Measurements from ENCODE around the gene DROSHA.

Gene DROSHA

GRCh38 chr5:31556461-31556860, 24.6 kb upstream of the DROSHA start:
- peaks cover 3% of the 10 kb centered on the region; the same call in 1 of the 2 replicates for H3K36me3 ChIP-seq (replicated peaks; ENCODE audit: insufficient read depth, low read length)
- no peak overlapping the region for H3K9ac ChIP-seq (ENCODE audit: low read length)
- no peaks in the 10 kb centered on the region for H3K9me2 ChIP-seq (replicated peaks; ENCODE audit: insufficient read depth, low read length)
- H3K79me2 ChIP-seq (ENCODE audit: low read length) = no peaks in the 10 kb centered on the region
- H4K20me1 ChIP-seq (ENCODE audit: insufficient read depth, low read length) = no peaks in the 10 kb centered on the region
- no peaks in the 10 kb centered on the region for H3K9me3 ChIP-seq (replicated peaks; ENCODE audit: insufficient read depth, low read length)
- no peak overlapping the region for H3K4me3 ChIP-seq (ENCODE audit: low read length)
- no peak for TF ChIP-seq EZH2phosphoT487 (IDR thresholded peaks at IDR 0.05; ENCODE audit: low read length)
- no peak for TF ChIP-seq CTCF (IDR thresholded peaks at IDR 0.05; ENCODE audit: low read length)
- no peak for TF ChIP-seq EZH2 (optimal IDR thresholded peaks at IDR 0.05; ENCODE audit: low read depth, low read length)
- H3F3A ChIP-seq (ENCODE audit: insufficient read depth, low read length) = no peaks in the 10 kb centered on the region
- H3K4me1 ChIP-seq (ENCODE audit: low read length) = no peaks in the 10 kb centered on the region
- no peaks in the 10 kb centered on the region for H3K27me3 ChIP-seq (replicated peaks; ENCODE audit: insufficient read depth, low read length)
- DNase-seq = no peak
- H3K4me2 ChIP-seq (ENCODE audit: low read depth, low read length) = no peak overlapping the region
- H3K27ac ChIP-seq (ENCODE audit: low read length) = no peak overlapping the region
- no peak overlapping the region for H2AFZ ChIP-seq (ENCODE audit: low read length)

GRCh38 chr5:31554552-31554951, 22.7 kb upstream of the DROSHA start:
- Histone ChIP-seq H3K27ac (ENCODE audit: low read length) (no peak overlapping the region), H3F3A (ENCODE audit: insufficient read depth, low read length) (no peaks in the 10 kb centered on the region), H4K20me1 (ENCODE audit: insufficient read depth, low read length) (no peaks in the 10 kb centered on the region), H2AFZ (ENCODE audit: low read length) (no peak overlapping the region), H3K9me3 (replicated peaks; ENCODE audit: insufficient read depth, low read length) (no peaks in the 10 kb centered on the region), H3K4me1 (ENCODE audit: low read length) (no peaks in the 10 kb centered on the region), H3K4me3 (ENCODE audit: low read length) (no peak overlapping the region), H3K9me2 (replicated peaks; ENCODE audit: insufficient read depth, low read length) (no peaks in the 10 kb centered on the region), H3K27me3 (replicated peaks; ENCODE audit: insufficient read depth, low read length) (no peaks in the 10 kb centered on the region), H3K36me3 (replicated peaks; ENCODE audit: insufficient read depth, low read length) (peaks cover 3% of the 10 kb centered on the region; the same call in 1 of the 2 replicates), H3K79me2 (ENCODE audit: low read length) (no peaks in the 10 kb centered on the region), H3K9ac (ENCODE audit: low read length) (no peak overlapping the region), H3K4me2 (ENCODE audit: low read depth, low read length) (no peak overlapping the region)
- no peak for TF ChIP-seq EZH2phosphoT487 (IDR thresholded peaks at IDR 0.05; ENCODE audit: low read length)
- TF ChIP-seq CTCF (IDR thresholded peaks at IDR 0.05; ENCODE audit: low read length) = no peak
- no peak for TF ChIP-seq EZH2 (optimal IDR thresholded peaks at IDR 0.05; ENCODE audit: low read depth, low read length)
- DNase-seq = no peak

- Histone ChIP-seq H3K79me2 (ENCODE audit: low read length) (no peaks in the 10 kb centered on the region), H3K4me3 (ENCODE audit: low read length) (no peak overlapping the region)
Observed at GRCh38 chr5:31553863-31554262, 22.0 kb upstream of the DROSHA start.

More at GRCh38 chr5:31553863-31554262, 22.0 kb upstream of the DROSHA start:
- H3K9me3 ChIP-seq (replicated peaks; ENCODE audit: insufficient read depth, low read length) = no peaks in the 10 kb centered on the region
- no peak overlapping the region for H3K9ac ChIP-seq (ENCODE audit: low read length)
- H3K36me3 ChIP-seq (replicated peaks; ENCODE audit: insufficient read depth, low read length) = peaks cover 3% of the 10 kb centered on the region; the same call in 1 of the 2 replicates
- H2AFZ ChIP-seq (ENCODE audit: low read length) = no peak overlapping the region
- no peak overlapping the region for H3K27ac ChIP-seq (ENCODE audit: low read length)
- no peak for TF ChIP-seq CTCF (IDR thresholded peaks at IDR 0.05; ENCODE audit: low read length)
- no peak for TF ChIP-seq EZH2phosphoT487 (IDR thresholded peaks at IDR 0.05; ENCODE audit: low read length)
- TF ChIP-seq EZH2 (optimal IDR thresholded peaks at IDR 0.05; ENCODE audit: low read depth, low read length) = no peak
- no peak for DNase-seq
- H3K4me2 ChIP-seq (ENCODE audit: low read depth, low read length) = no peak overlapping the region
- no peaks in the 10 kb centered on the region for H3K4me1 ChIP-seq (ENCODE audit: low read length)
- no peaks in the 10 kb centered on the region for H3K27me3 ChIP-seq (replicated peaks; ENCODE audit: insufficient read depth, low read length)
- no peaks in the 10 kb centered on the region for H3K9me2 ChIP-seq (replicated peaks; ENCODE audit: insufficient read depth, low read length)
- H3F3A ChIP-seq (ENCODE audit: insufficient read depth, low read length) = no peaks in the 10 kb centered on the region
- no peaks in the 10 kb centered on the region for H4K20me1 ChIP-seq (ENCODE audit: insufficient read depth, low read length)

All from MM.1S (cell line).